Ovary (tissue), 3 donors: ENCODE measurements around the gene SART1.

Experiments
- CTCF ChIP-seq, 3 donors: fragments of 450-650 bp in 2 of 3; fragments of 200-600 bp in 1 of 3; IDR thresholded peaks; one replicate each; pipeline versions ENCODE4 v1.5.1 to v1.8.0; 2016 to 2022; ENCODE audit warnings: antibody characterized with exemption in 3 of 3, mild to moderate bottlenecking in 1 of 3
- EP300 ChIP-seq: sonication (generic); formaldehyde crosslinking; IDR thresholded peaks from one replicate; pipeline ENCODE4 v1.6.1; 2017; ENCODE audit warnings: antibody characterized with exemption
- POLR2A ChIP-seq: fragments of 450-650 bp; IDR thresholded peaks from one replicate; pipeline ENCODE4 v1.6.1; 2017; ENCODE audit warnings: antibody characterized with exemption, mild to moderate bottlenecking, moderate library complexity
- donor health status: DM: no; HTN: no; CAD: no.

- TF ChIP-seq CTCF (IDR thresholded peaks at IDR 0.05) (no peak), POLR2A (no peak), EP300 (no peak)
Measured at GRCh38 chr11:65937766-65938165, 23.8 kb upstream of the SART1 start.
